GM12875 (cell line): Measurements from ENCODE around the gene FAM131C.

Source experiments
- H3K4me3 ChIP-seq: one replicate; pipeline ENCODE4 v1.5.1; 2011; ENCODE audit warnings: low read depth, low read length, control low read depth
- TF ChIP-seq, protein P1 (sequence below): IDR thresholded peaks from 2 replicates; pipeline ENCODE4 v1.5.1; 2011; ENCODE audit warnings: low read depth, mild to moderate bottlenecking, control low read depth, inconsistent platforms, low read length, moderate library complexity, borderline replicate concordance; ENCODE audit not compliant: insufficient read depth

The FAM131C gene

DNA sequence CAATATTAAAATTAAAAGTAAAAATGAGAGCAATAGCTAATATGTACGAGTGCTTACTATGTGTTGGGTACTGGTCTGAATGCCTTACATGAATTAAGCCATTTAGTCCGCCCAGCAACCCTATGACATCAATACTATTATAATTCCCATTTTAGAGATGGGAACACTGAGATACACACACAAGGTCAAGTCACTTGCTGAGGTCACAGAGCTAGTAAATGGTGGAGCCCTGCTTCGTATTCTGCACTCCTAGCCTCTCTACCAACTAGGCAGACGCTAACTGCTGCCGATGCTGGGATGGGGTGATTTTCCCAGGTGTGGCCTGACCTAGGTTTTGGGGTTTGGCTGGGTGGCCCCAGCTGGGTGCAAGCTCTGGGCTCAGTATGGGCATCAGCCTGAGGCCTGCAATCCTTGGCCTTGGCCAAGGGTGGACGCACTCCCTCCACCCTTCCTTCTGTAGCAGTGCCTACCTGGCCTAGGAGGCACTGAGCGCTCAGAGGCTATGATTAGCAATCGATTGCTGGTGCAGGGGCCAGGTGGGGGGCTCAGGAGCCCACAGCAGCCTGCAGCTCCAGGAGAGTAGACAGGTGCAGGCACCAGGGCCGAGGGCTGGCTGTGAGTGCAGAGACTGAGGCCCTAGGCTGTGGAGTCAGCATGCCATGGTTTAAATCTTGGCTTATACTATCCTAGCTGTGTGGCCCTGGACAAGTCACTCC, 2.7 kb downstream of the FAM131C start:
- TF ChIP-seq, protein P1, sequence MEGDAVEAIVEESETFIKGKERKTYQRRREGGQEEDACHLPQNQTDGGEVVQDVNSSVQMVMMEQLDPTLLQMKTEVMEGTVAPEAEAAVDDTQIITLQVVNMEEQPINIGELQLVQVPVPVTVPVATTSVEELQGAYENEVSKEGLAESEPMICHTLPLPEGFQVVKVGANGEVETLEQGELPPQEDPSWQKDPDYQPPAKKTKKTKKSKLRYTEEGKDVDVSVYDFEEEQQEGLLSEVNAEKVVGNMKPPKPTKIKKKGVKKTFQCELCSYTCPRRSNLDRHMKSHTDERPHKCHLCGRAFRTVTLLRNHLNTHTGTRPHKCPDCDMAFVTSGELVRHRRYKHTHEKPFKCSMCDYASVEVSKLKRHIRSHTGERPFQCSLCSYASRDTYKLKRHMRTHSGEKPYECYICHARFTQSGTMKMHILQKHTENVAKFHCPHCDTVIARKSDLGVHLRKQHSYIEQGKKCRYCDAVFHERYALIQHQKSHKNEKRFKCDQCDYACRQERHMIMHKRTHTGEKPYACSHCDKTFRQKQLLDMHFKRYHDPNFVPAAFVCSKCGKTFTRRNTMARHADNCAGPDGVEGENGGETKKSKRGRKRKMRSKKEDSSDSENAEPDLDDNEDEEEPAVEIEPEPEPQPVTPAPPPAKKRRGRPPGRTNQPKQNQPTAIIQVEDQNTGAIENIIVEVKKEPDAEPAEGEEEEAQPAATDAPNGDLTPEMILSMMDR = no peak
- no peak overlapping the region for H3K4me3 ChIP-seq

DNA sequence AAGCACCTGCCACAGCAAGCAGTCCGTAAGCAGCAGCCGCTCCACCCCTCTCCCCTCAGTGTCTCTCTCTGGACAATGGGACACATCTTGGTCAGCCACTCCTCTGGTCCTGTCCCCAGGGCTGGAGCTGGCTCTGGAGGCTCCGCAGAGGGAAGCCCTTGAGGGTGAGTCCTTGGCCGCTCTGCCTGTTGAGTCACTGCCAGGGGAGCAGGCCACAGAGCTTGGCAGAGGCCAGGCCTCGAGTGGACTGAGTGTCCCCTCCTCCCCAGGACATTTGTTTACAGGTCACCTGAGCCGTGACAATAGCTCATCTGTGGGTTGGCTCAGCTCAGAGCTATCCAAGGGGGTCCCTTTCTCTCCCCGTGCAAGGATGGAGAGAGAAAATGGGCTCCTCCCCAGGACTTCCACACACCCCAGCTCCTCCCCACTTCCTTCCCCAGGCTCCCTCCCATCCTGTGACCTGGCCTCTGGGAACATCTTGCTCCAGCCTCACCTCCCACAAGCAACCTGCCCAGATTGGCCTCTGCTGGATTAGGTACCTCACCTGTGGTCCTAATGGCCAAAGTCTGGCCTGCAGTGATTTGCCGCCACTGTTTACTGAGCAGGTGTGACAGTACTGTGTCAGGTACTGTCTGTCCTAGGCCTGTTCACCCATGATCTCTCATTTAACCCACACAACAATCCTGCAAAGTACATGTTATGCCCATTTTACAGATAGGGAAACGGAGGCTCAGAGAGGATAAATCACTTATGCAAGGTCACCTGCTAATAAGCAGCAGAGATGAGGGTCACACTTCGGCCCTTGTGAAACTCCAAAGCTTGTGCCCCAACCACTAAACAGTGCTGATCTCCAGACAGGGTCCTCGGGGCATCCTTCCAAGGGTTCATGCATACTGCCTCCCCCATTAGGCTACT, 4.8 kb downstream of the FAM131C start:
- no peak overlapping the region for H3K4me3 ChIP-seq
- TF ChIP-seq, protein P1 = no peak

DNA sequence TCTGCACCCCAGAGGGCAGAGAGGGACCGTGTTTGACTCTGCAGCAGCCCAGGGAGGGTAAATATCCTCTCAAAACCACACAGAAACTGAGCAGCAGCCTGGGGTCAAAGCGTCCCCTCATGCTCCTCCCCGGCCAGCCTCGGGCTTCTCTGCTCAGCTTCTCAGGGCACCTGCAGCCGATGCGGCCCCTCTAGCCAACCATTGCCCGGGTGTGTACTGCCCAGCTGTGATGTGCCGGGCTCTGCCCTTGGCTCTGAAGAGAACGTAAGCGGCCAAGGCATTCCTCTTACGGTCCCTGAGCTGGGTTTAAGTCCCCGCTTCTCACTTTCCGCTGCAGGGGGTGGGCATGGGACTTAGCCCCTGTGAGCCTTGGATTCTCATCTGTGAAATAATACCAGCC, 5.5 kb downstream of the FAM131C start:
- TF ChIP-seq, protein P1 = no peak
- no peak overlapping the region for H3K4me3 ChIP-seq

DNA sequence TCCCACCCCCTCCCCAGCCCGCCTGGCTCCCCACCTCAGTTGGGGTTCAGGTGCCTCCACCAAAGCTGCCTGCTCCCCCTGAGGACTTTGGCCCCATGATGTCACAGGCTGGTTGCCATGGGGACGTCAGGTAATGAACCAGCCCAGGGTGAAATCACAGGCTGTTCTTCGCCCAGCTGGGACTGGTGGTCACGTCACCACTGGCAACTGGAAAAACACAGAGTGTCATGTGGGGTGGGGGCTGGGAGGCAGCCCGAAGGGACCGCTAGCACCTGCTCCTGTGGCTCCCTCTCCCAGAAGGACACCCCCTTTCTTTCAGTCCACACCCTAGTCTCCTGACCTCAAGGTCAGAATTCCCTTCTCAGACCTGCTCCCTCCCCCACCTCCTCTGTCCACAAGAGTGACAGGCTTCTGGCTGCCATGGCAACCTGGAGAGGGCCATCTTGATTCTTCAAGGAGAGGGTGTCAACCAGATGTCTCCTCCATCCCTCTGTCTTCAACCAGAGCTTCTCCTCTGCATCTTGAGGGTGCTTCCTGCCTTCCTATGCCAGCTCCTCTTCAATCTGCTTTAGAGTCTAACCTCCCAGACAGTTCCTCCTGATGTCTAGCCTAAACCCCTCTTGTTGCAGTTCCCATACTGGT, 6.2 kb downstream of the FAM131C start:
- TF ChIP-seq, protein P1 = no peak
- no peak overlapping the region for H3K4me3 ChIP-seq

DNA sequence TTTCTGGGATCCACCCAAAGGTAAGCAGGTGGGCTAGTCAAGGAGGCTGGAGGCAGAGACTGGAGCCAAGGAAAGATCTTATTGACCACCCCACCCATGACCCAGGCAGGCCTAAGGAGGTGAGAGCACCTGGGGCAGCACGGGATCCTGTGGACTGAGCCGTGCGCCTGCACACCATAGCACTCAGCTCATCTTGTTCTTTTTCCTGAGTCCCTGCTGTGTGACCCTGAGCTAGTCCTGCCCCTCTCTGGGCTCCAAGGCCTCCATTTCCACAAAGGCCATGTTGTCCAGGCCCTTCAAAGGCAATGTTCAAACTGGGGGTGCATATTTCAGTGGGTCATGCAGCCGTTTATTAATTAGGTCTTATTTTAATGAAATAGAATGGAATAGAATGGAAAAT, 7.2 kb downstream of the FAM131C start:
- no peak overlapping the region for H3K4me3 ChIP-seq
- TF ChIP-seq, protein P1 = no peak

DNA sequence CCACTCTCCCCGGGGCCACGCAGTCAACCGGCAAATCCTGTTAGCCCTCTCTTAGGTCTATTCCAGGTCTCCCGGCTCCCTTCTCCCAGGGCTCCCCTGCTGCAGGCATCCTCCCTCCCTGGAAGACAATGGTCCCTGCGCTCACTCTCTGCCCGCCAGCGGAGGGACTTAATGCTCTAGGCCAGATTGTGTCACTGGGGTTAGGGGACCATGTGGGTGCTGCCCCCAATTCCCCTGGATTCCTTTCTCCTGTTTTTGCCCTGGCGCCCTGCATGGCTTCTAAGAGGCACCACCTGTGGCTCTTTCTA, 8.2 kb downstream of the FAM131C start:
- no peak overlapping the region for H3K4me3 ChIP-seq
- TF ChIP-seq, protein P1 = no peak
